GM12865 (cell line): ENCODE results near the gene CD44.
A peak's percentile ranks its signal among the peaks of the same experiment; 100 is the strongest.

ENCODE experiments used
- DNase-seq: peaks from one replicate; pipeline ENCODE4 v3.0.0; 2010; ENCODE audit warnings: low read depth
- H3K4me3 ChIP-seq: 2 replicates; pipeline ENCODE4 v1.5.1; 2011; ENCODE audit warnings: mild to moderate bottlenecking, low read depth, low read length, control low read depth
- TF ChIP-seq, protein P1 (sequence below): IDR thresholded peaks from 2 replicates; pipeline ENCODE4 v1.5.1; 2011; ENCODE audit warnings: low read length, control low read depth, low read depth, inconsistent platforms; ENCODE audit not compliant: insufficient read depth; ENCODE audit errors: missing control alignments

Gene CD44

DNA sequence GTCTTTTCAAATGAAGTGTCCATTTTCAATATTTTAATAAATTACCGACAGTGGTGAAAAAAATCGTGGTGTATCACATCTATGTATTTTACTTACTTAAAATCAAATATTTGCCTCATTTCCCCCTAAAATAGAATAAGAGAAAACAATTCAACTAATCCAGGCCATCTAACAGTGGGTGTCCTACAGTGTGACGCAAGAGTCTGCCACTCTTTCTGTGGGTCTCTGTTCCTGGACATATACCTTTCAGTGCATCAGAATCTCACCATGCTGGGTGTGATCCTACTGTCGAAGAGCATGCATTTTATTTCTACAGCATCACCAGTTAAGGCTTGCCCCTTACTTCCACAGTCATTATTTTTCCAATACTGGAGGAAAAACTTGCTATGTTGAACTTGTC is 111.2 kb downstream of the CD44 start:
- no peak overlapping the region for H3K4me3 ChIP-seq
- TF ChIP-seq, protein P1, sequence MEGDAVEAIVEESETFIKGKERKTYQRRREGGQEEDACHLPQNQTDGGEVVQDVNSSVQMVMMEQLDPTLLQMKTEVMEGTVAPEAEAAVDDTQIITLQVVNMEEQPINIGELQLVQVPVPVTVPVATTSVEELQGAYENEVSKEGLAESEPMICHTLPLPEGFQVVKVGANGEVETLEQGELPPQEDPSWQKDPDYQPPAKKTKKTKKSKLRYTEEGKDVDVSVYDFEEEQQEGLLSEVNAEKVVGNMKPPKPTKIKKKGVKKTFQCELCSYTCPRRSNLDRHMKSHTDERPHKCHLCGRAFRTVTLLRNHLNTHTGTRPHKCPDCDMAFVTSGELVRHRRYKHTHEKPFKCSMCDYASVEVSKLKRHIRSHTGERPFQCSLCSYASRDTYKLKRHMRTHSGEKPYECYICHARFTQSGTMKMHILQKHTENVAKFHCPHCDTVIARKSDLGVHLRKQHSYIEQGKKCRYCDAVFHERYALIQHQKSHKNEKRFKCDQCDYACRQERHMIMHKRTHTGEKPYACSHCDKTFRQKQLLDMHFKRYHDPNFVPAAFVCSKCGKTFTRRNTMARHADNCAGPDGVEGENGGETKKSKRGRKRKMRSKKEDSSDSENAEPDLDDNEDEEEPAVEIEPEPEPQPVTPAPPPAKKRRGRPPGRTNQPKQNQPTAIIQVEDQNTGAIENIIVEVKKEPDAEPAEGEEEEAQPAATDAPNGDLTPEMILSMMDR, result no peak
- no peak for DNase-seq

DNA sequence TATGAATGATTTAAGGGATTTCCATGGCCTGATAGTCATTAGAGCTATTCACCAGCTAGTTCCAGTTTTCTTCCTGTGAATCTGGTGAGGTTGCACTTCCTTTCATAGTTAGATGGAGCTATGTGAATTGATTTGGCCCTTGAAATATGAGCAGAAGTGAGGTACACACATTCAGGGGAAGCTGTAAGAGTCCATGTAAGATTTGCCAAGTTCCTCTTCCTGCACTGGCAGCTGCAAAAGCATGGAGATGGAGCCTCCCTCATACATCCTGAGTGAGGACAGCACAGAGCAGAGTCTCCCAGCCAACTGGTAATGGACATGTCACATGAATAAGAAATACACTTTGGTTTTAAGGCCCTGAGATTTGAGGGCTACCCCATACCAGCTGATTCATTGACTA is 111.7 kb downstream of the CD44 start:
- DNase-seq, result no peak
- TF ChIP-seq, protein P1, result no peak
- no peak overlapping the region for H3K4me3 ChIP-seq

DNA sequence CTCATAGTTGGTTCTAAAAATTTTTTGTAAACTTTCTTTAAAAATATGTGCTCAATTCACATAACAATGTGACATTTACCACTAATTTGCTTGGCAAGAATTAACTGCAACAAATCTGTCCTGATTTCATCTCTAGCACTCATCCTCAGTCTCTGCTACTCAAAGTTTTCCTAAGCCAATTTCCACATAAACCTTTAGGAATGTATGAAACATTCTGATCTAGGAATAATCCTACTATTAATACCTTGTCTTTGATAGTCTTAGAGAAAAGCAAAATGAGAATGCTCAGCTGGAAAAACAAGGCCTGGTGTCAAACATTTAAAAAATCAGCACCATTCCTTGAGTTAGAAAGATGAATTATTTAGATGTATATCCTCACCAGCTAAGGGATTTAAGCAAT is 114.3 kb downstream of the CD44 start:
- TF ChIP-seq, protein P1, result no peak
- no peak for DNase-seq
- H3K4me3 ChIP-seq, result no peak overlapping the region

DNA sequence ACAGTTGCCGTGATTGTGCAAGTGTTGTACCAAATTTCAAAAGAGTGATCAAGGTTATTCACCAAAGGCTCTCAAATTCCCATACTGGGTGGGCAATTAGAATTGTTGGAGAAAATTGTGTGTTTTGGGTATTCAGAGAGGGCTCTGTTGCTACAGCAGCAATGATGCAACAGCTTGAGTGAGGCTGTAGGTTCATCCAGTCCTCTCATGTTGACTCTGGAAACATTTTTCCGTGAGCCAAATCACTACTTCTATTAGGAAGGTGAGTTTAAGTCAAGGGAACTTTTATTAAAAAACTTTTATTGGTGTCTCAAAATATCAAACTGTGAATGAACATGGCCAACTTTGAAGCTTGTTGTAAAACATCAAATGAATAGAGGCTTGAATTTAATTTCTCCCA is 116.5 kb downstream of the CD44 start:
- no peak for DNase-seq

DNA sequence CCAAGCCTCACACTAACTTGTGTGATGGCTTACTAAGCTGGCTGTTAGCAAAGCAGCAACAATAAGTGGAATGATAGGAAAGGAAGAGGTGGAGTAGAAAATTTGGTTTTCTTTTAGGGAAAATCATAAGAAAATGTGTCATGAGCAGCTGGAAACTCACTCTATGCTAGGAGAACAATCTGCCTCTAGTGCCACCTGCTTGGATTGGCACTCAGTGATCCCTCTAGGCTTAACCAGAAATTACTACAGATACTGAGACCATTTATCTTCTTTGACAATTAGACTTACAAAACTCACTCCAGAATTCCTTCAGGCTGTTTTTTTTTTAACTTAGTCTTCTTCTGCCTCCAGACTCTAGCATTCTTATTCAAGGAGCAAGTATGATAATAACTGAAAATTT is 117.3 kb downstream of the CD44 start:
- TF ChIP-seq, protein P1, result no peak
- H3K4me3 ChIP-seq, result no peak overlapping the region
- no peak for DNase-seq

More for the DNA sequence above, 116.5 kb downstream of the CD44 start:
- no peak overlapping the region for H3K4me3 ChIP-seq
- TF ChIP-seq, protein P1, result no peak

DNA sequence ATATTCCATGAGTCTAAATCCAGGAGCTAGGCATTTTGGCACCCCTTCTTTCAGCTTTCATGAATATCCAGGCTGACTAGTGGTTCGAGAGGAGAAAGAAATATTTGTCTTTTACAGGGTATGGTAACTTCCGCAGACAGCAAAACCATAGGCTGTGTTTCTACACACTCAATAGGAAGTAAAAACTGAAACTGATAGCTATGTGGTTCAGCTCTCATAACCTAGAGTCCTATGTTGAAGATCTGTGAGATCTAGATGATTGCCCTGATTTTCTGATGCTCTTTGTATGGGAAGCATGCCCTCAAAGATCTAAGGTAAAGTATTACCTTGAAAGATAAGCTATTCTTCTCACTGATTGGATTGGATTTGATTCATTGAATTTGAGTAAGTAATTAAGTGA is 118.3 kb downstream of the CD44 start:
- TF ChIP-seq, protein P1, result no peak
- no peak overlapping the region for H3K4me3 ChIP-seq
- DNase-seq, result peak; percentile 69

DNA sequence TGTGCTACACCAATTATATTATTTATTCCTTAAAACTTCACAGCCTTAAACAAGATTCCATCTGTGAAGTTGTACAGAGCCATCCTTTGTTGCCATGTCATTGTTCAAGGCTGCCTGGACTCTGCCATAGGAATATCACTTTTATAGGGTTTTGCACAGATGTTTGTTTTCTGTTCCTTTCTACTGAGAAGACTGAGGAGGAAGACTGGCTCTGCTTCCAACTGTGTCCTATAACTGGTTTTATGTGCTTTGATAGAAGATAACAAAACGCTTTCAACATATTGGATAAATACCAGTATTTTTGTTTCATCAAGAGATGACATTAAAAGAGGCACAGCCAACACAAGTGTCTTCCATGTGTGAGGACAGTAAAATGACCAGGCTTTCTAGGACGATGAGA is 120.6 kb downstream of the CD44 start:
- TF ChIP-seq, protein P1, result no peak
- no peak for DNase-seq
- H3K4me3 ChIP-seq, result no peak overlapping the region
